K562 (cell line): Measurements from ENCODE around the gene ZFX. TPM values are rescaled to one million over a fixed set of nuclear protein-coding genes. Genes with fewer than 3 reads are reported as not detected.

Experiments used
- ATAC-seq: fragments of 200-7000 bp; cut with Tn5 transposase; 3 replicates; pipeline ENCODE4 v1.9.1; 2020; ENCODE audit warnings: moderate library complexity
- BruUV-seq: library from RNA; stranded (reverse); fragments of 400-500 nt; replicated peaks from 2 replicates; lab custom pipeline; 2021; lab: Mats Ljungman, UMichigan
- CTCF ChIA-PET: fragments of 300-600 bp; formaldehyde crosslinking; extraction: SDS; loops from one replicate; lab custom pipeline; 2021; ENCODE audit warnings: low intra/inter-chr PET ratio; lab: Yijun Ruan, JAX
- POLR2A ChIA-PET: fragments of 300-600, 350-650 bp; sonication (Branson Sonifier 250); formaldehyde crosslinking; extraction: SDS; loops from one replicate; lab custom pipeline; 2021; ENCODE audit warnings: antibody characterized with exemption, inconsistent platforms; lab: Yijun Ruan, JAX
- DNase-seq, 4 experiments: peaks; one replicate each; pipeline versions ENCODE4 v3.0.0 to v3.0.0-alpha.2; 2011 to 2018; ENCODE audit warnings: low spot score in 3 of 4, mixed read lengths in 3 of 4; ENCODE audit errors: extremely low read depth in 1 of 4
- FAIRE-seq: peaks from 2 replicates; lab custom pipeline; 2011; peaks lifted over from hg19 to GRCh38; lab: Jason Lieb, UNC
- H2AFZ ChIP-seq: 2 replicates; pipeline ENCODE4 v1.6.0; 2011; ENCODE audit warnings: low read depth, low read length, control low read depth, inconsistent platforms
- H3K27ac ChIP-seq: fragments of 200-600 bp; 3 replicates; pipeline ENCODE4 v1.8.0; 2011; ENCODE audit warnings: low read depth, mild to moderate bottlenecking, control low read depth, inconsistent platforms, low read length, moderate library complexity, mixed read lengths; ENCODE audit errors: extremely low read depth
- H3K27me3 ChIP-seq, 2 experiments: fragments of 300-600 bp in 1 of 2; 2 replicates in 1 of 2; 3 replicates in 1 of 2; pipeline versions ENCODE4 v1.6.0 to v1.8.0; 2011; ENCODE audit warnings: inconsistent platforms in 2 of 2, low read length in 2 of 2, mild to moderate bottlenecking in 1 of 2, mixed read lengths in 1 of 2, moderate library complexity in 1 of 2; ENCODE audit not compliant: control insufficient read depth in 2 of 2, insufficient read depth in 2 of 2
- H3K36me3 ChIP-seq: fragments of 300-600 bp; 3 replicates; pipeline ENCODE4 v1.8.0; 2011; ENCODE audit warnings: mild to moderate bottlenecking, low read length, inconsistent platforms; ENCODE audit not compliant: control insufficient read depth, insufficient read depth
- H3K4me1 ChIP-seq, 2 experiments: fragments of 200-600 bp in 1 of 2; replicated peaks in 1 of 2; 2 replicates in 1 of 2; 3 replicates in 1 of 2; pipeline versions ENCODE4 v1.5.1 to v1.8.0; 2011; ENCODE audit warnings: inconsistent platforms in 2 of 2, low read length in 2 of 2, mild to moderate bottlenecking in 1 of 2, mixed read lengths in 1 of 2, moderate library complexity in 1 of 2; ENCODE audit not compliant: control insufficient read depth in 2 of 2, insufficient read depth in 2 of 2
- H3K4me2 ChIP-seq: 2 replicates; pipeline ENCODE4 v1.6.1; 2011; ENCODE audit warnings: low read length, control low read depth, inconsistent platforms, mixed read lengths; ENCODE audit not compliant: insufficient read depth
- H3K4me3 ChIP-seq: fragments of 200-600 bp; sonication (generic), shearing (Covaris generic); 2 replicates; pipeline ENCODE4 v1.5.1; 2016; ENCODE audit warnings: control low read depth, inconsistent platforms
- H3K79me2 ChIP-seq: fragments of 200-600 bp; 3 replicates; pipeline ENCODE4 v1.8.0; 2011; ENCODE audit warnings: low read length, inconsistent platforms; ENCODE audit not compliant: control insufficient read depth, insufficient read depth
- H3K9ac ChIP-seq, 2 experiments: 2 replicates each; pipeline versions ENCODE4 v1.6.0 to v1.6.1; 2011; ENCODE audit warnings: low read depth in 2 of 2, low read length in 2 of 2, control low read depth in 1 of 2, inconsistent platforms in 1 of 2, mild to moderate bottlenecking in 1 of 2, mixed read lengths in 1 of 2; ENCODE audit not compliant: insufficient read depth in 1 of 2
- H3K9me1 ChIP-seq: one replicate; pipeline ENCODE4 v1.6.0; 2011; ENCODE audit warnings: inconsistent platforms, mild to moderate bottlenecking, low read length, moderate library complexity; ENCODE audit not compliant: control insufficient read depth, insufficient read depth
- H3K9me3 ChIP-seq: replicated peaks from 2 replicates; pipeline ENCODE4 v1.5.1; 2011; ENCODE audit warnings: low read depth, low read length, inconsistent platforms; ENCODE audit not compliant: control insufficient read depth, insufficient read depth
- H4K20me1 ChIP-seq: replicated peaks from 2 replicates; pipeline ENCODE4 v1.6.1; 2011; ENCODE audit warnings: low read length, inconsistent platforms, mixed read lengths; ENCODE audit not compliant: control insufficient read depth, insufficient read depth
- AFF1 ChIP-seq, 2 experiments: fragments of 450-650 bp; IDR thresholded peaks; 2 replicates each; pipeline ENCODE4 v1.6.1; 2018; ENCODE audit warnings: mild to moderate bottlenecking in 2 of 2, low read depth in 1 of 2; ENCODE audit not compliant: partially characterized antibody in 2 of 2
- EHMT2 ChIP-seq: fragments of 450-650 bp; IDR thresholded peaks from 2 replicates; pipeline ENCODE4 v1.6.1; 2018; ENCODE audit warnings: antibody characterized with exemption
- NRF1 ChIP-seq, 2 experiments: fragments of 450-650 bp; IDR thresholded peaks in 1 of 2; conservative IDR thresholded peaks in 1 of 2; 2 replicates each; pipeline ENCODE4 v1.6.1; 2014; ENCODE audit warnings: mild to moderate bottlenecking in 2 of 2
- SRSF9 ChIP-seq: fragments of 200-400 bp; formaldehyde crosslinking; IDR thresholded peaks from 2 replicates; pipeline ENCODE4 v1.6.1; 2017; ENCODE audit warnings: low read depth, low read length, borderline replicate concordance
- ZNF133 ChIP-seq: fragments of 250-450 bp; sonication (Bioruptor Pico); IDR thresholded peaks from 2 replicates; pipeline ENCODE4 v1.4.0; 2020; ENCODE audit warnings: mild to moderate bottlenecking
- ZNF232 ChIP-seq: sonication (generic); formaldehyde crosslinking; IDR thresholded peaks from 2 replicates; pipeline ENCODE4 v1.8.0; 2022; ENCODE audit warnings: mild to moderate bottlenecking, missing genetic modification reagents
- ZNF274 ChIP-seq: IDR thresholded peaks from 2 replicates; pipeline ENCODE4 v1.6.1; 2011; ENCODE audit warnings: low read depth, mild to moderate bottlenecking, low read length, moderate library complexity, borderline replicate concordance
- WGBS: fragments of 100-300 bp; shearing (Covaris generic); methylation state at CpG from one replicate; pipeline ENCODE4 v1.1.6; 2016; ENCODE audit warnings: low coverage, mixed read lengths; ENCODE audit not compliant: insufficient coverage; ENCODE audit errors: missing lambda C conversion rate; 5-methylcytosine and 5-hydroxymethylcytosine counted together
- in situ Hi-C: fragments of 300-500 bp; cut with MboI; formaldehyde crosslinking; loops from 4 replicates; pipeline ENCODE4 v1.15.0; 2018; ENCODE audit warnings: inconsistent platforms, mixed read lengths
- intact Hi-C: fragments of 100-400 bp; cut with micrococcal nuclease; formaldehyde crosslinking; loops from 2 replicates; pipeline ENCODE4 v1.14.2; 2022
- polyA plus RNA-seq, 8 experiments: library from polyadenylated mRNA; depleted of rRNA in 4 of 8; stranded (reverse) in 5 of 8; unstranded in 3 of 8; fragments of >200 nt; fragmentation: Nextera tagmentation in 2 of 8; fragmentation: Illumina TruSeq in 1 of 8; extraction: Ambion mirVana in 2 of 8; extraction: Trizol in 1 of 8; gene quantifications; 2 replicates each; pipeline versions ENCODE4 v1.2.1 to v1.2.3, GENCODE V29; 2011 to 2014; ENCODE audit warnings: inconsistent platforms in 1 of 8, missing spikeins in 1 of 8
- total RNA-seq, 7 experiments: library from RNA; depleted of rRNA in 6 of 7; stranded (reverse); fragments of >200 nt in 6 of 7; fragmentation: Illumina TruSeq in 2 of 7; extraction: Trizol in 2 of 7; gene quantifications; 2 replicates each; pipeline versions ENCODE4 v1.2.1 to v1.2.3, GENCODE V29; 2011 to 2021; ENCODE audit warnings: low replicate concordance in 1 of 7
- TF ChIP-seq, protein P1 (sequence below): IDR thresholded peaks from 2 replicates; pipeline ENCODE4 v1.6.1; 2012; ENCODE audit warnings: low read depth, low read length, improper control_type of control experiment, borderline replicate concordance

Gene ZFX
- total and polyA plus RNA-seq, 9 of the 15 experiments (the other 6 are each of a cell fraction or from before 2014, with no cell fraction given) = 5.3 to 25.2 (median 11.4) TPM

DNA sequence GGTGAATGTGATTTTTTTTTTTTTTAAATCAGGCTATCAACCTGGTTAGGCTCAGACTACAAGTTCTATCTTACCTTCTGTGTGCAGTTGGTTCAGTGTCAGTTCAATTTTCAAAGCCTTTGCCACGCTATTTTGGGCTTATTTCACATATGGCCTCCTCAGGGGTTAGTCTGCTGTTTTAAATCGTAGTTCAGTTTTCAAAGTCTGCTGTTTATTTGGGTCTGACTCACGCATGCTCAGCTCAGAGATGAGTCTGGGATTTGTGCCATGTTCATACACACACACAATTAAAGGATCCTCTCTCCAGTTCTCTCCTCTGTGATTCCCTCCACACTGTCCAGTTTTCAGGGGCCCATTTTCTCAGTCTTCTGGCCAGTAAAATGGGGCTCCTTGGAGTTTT is 32.3 kb upstream of the ZFX start:
- Histone ChIP-seq H3K9me1 (no peaks in the 10 kb centered on the region), H3K27me3 (no peaks in the 10 kb centered on the region), H3K4me2 (no peak overlapping the region), H3K9me3 (no peaks in the 10 kb centered on the region), H3K4me1 (no peaks in the 10 kb centered on the region), H3K36me3 (no peaks in the 10 kb centered on the region), H3K27ac (no peak overlapping the region), H2AFZ (no peak overlapping the region), H3K4me3 (no peak overlapping the region), H3K9ac (no peak overlapping the region), H3K79me2 (no peaks in the 10 kb centered on the region), H4K20me1 (no peaks in the 10 kb centered on the region)
- ATAC-seq (peak; percentile 34; the same call in 1 of the 3 replicates), FAIRE-seq (no peak), DNase-seq (no peak)
- CTCF ChIA-PET = no interaction called here
- intact Hi-C loops = no loop called here
- WGBS = 15% methylated on average over 3 of the region's 3 CpGs
- peak; percentile 81 to 83 for TF ChIP-seq NRF1 (conservative IDR thresholded peaks at IDR 0.05 in 1 of 2, IDR thresholded peaks at IDR 0.05 in 1 of 2)
- no peak for TF ChIP-seq SRSF9
- POLR2A ChIA-PET = no interaction called here
- no TSS peak for BruUV-seq
- in situ Hi-C loops = no loop called here

- intact Hi-C loops (no loop called here), in situ Hi-C loops (no loop called here)
- Histone ChIP-seq H3K4me3 (no peak overlapping the region), H3K9me3 (no peaks in the 10 kb centered on the region), H3K4me1 (no peaks in the 10 kb centered on the region), H2AFZ (no peak overlapping the region), H3K4me2 (no peak overlapping the region), H3K9me1 (no peaks in the 10 kb centered on the region), H3K36me3 (no peaks in the 10 kb centered on the region), H4K20me1 (no peaks in the 10 kb centered on the region), H3K9ac (no peak overlapping the region), H3K79me2 (no peaks in the 10 kb centered on the region), H3K27ac (no peak overlapping the region), H3K27me3 (no peaks in the 10 kb centered on the region)
- ATAC-seq (no peak), FAIRE-seq (no peak), DNase-seq (no peak)
- 20% methylated on average over 4 of the region's 4 CpGs for WGBS
- BruUV-seq = no TSS peak
- CTCF ChIA-PET = no interaction called here
- POLR2A ChIA-PET = interaction anchor here (1.2 kb wide), 1 partner anchor 11 kb away, joined by 5 read pairs; no protein-coding TSS in a partner anchor
- no peak for TF ChIP-seq ZNF133
- no peak for TF ChIP-seq AFF1 (IDR thresholded peaks at IDR 0.05; ENCODE audit: low read depth in 1 of 2, partially characterized antibody in 2 of 2)
- TF ChIP-seq ZNF274 = no peak
- TF ChIP-seq EHMT2 = no peak
- TF ChIP-seq, protein P1, sequence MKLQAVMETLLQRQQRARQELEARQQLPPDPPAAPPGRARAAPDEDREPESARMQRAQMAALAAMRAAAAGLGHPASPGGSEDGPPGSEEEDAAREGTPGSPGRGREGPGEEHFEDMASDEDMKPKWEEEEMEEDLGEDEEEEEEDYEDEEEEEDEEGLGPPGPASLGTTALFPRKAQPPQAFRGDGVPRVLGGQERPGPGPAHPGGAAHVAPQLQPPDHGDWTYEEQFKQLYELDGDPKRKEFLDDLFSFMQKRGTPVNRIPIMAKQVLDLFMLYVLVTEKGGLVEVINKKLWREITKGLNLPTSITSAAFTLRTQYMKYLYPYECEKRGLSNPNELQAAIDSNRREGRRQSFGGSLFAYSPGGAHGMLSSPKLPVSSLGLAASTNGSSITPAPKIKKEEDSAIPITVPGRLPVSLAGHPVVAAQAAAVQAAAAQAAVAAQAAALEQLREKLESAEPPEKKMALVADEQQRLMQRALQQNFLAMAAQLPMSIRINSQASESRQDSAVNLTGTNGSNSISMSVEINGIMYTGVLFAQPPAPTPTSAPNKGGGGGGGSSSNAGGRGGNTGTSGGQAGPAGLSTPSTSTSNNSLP = no peak
- no peak for TF ChIP-seq ZNF232 (CRISPR knock-in tag)
Measured at GRCh38 chrX:24124244-24124799, 25.2 kb upstream of the ZFX start.
